Activated naive CD4-positive, alpha-beta T cell treated with anti-CD3 and anti-CD28 coated beads, Interleukin-2, amount 50 U/mL, for 16 hours (primary cell): ENCODE measurements around the gene CALCA.

Experiments
- DNase-seq: peaks from one replicate; pipeline ENCODE4 v3.0.0-alpha.2; 2020

The CALCA gene

GRCh38 chr11:14942745-14943144, 29.4 kb downstream of the CALCA start:
- DNase-seq = no peak

- DNase-seq = no peak
Observed at GRCh38 chr11:14938936-14939335, 33.2 kb downstream of the CALCA start.

- no peak for DNase-seq
Observed at GRCh38 chr11:14934641-14935351, 37.4 kb downstream of the CALCA start.

GRCh38 chr11:14932447-14932846, 39.7 kb downstream of the CALCA start:
- DNase-seq = no peak

GRCh38 chr11:14930369-14930768, 41.8 kb downstream of the CALCA start:
- DNase-seq = no peak

GRCh38 chr11:14927146-14927545, 45.0 kb downstream of the CALCA start:
- no peak for DNase-seq

- DNase-seq = no peak
Observed at GRCh38 chr11:14924318-14924717, 47.8 kb downstream of the CALCA start.
